ENCODE measurements around the gene ADAMTS1. TPM values are rescaled to one million over a fixed set of nuclear protein-coding genes. Genes with fewer than 3 reads are reported as not detected.

Gene ADAMTS1
- total RNA-seq, 1 experiment from 2014 or later, result 4.1 TPM

DNA sequence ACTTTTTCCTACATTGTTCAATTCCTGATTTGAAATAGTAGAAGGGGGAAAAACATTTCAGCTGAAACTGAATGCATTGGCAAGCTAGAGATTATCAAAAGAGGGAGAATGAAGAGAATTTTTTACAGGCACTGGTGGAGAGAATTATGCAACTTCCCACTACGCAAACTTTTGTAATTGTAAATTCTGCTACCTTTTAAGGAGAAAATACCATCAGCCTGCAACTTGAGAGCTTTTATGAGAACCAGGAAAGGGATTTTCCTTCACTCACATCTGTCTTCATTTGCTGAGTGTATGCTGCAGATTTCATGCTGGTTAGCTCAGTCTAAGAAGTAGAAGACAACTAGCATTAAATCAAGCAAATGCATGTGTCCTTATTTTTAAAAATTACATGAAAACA, 43.7 kb downstream of the ADAMTS1 start:
- no peaks in the 10 kb centered on the region for H3K9me3 Mint-ChIP-seq (ENCODE audit: low read depth, unreplicated experiment)
- no TSS peak for BruUV-seq (replicated peaks)
- DNase-seq, result no peak
- intact Hi-C loops (cut with micrococcal nuclease; ENCODE audit: unreplicated experiment), result no loop called here
- no peaks in the 10 kb centered on the region for H3K27me3 Mint-ChIP-seq (ENCODE audit: unreplicated experiment)
- no peak overlapping the region for H3K4me3 Mint-ChIP-seq (ENCODE audit: low read depth, unreplicated experiment)
- TF ChIP-seq CTCF (IDR thresholded peaks at IDR 0.05; ENCODE audit: unreplicated experiment), result no peak
- H3K27ac Mint-ChIP-seq (ENCODE audit: unreplicated experiment), result no peak overlapping the region
- CTCF ChIA-PET, result no interaction called here
- H3K36me3 Mint-ChIP-seq (ENCODE audit: insufficient read depth, unreplicated experiment), result no peaks in the 10 kb centered on the region
- H3K4me1 Mint-ChIP-seq (ENCODE audit: low read depth, unreplicated experiment), result peaks cover 6% of the 10 kb centered on the region

DNA sequence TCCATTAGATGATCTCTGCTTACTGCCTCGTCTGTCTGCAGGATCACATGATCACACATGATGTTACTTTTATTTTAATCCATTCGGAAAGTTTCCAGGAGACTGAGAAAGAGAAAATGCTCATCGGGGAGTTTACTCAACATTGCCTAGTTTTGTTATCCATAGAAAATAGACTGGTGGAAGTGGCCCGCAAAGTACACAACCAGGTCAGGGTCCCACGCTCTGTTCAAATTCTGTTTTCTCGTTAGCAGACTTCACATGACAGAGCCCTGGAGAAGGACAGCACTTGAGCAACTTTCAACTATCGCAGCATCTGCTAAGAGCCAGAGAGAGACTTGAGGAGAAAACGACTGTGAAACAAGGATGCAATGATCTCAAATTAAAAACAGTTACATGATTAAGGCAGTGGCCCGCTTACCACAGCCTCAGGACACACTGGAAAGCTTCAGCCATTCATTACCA, 44.2 kb downstream of the ADAMTS1 start:
- CTCF ChIA-PET, result no interaction called here
- H3K27ac Mint-ChIP-seq (ENCODE audit: unreplicated experiment), result no peak overlapping the region
- no peak overlapping the region for H3K4me3 Mint-ChIP-seq (ENCODE audit: low read depth, unreplicated experiment)
- no peaks in the 10 kb centered on the region for H3K27me3 Mint-ChIP-seq (ENCODE audit: unreplicated experiment)
- H3K36me3 Mint-ChIP-seq (ENCODE audit: insufficient read depth, unreplicated experiment), result no peaks in the 10 kb centered on the region
- no TSS peak for BruUV-seq (replicated peaks)
- DNase-seq, result no peak
- intact Hi-C loops (cut with micrococcal nuclease; ENCODE audit: unreplicated experiment), result no loop called here
- peaks cover 8% of the 10 kb centered on the region for H3K4me1 Mint-ChIP-seq (ENCODE audit: low read depth, unreplicated experiment)
- TF ChIP-seq CTCF (IDR thresholded peaks at IDR 0.05; ENCODE audit: unreplicated experiment), result no peak
- no peaks in the 10 kb centered on the region for H3K9me3 Mint-ChIP-seq (ENCODE audit: low read depth, unreplicated experiment)

DNA sequence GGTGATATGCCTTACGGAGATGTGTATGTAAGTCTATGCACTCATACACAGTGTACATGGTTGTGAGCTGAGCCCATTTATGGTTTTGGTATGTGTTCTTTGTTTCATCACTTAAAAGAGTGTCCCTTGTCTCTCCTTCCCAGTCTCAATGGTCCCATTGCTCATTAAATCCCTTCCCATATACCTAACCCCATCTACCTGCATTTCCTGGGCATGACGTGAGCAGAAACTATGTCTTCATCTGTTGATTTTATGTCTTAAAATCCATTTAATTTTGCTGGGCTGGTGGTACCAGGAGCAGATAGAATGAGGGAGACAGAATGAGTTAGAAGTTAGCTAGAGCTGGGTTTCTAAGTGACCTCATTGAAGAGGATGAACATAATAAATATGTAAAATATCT, 44.8 kb downstream of the ADAMTS1 start:
- Mint-ChIP-seq H3K4me3 (ENCODE audit: low read depth, unreplicated experiment) (no peak overlapping the region), H3K9me3 (ENCODE audit: low read depth, unreplicated experiment) (no peaks in the 10 kb centered on the region), H3K27ac (ENCODE audit: unreplicated experiment) (no peak overlapping the region), H3K36me3 (ENCODE audit: insufficient read depth, unreplicated experiment) (no peaks in the 10 kb centered on the region), H3K27me3 (ENCODE audit: unreplicated experiment) (no peaks in the 10 kb centered on the region), H3K4me1 (ENCODE audit: low read depth, unreplicated experiment) (peaks cover 14% of the 10 kb centered on the region)
- DNase-seq, result no peak
- intact Hi-C loops (cut with micrococcal nuclease; ENCODE audit: unreplicated experiment), result no loop called here
- TF ChIP-seq CTCF (IDR thresholded peaks at IDR 0.05; ENCODE audit: unreplicated experiment), result no peak
- CTCF ChIA-PET, result no interaction called here
- BruUV-seq (replicated peaks), result no TSS peak

DNA sequence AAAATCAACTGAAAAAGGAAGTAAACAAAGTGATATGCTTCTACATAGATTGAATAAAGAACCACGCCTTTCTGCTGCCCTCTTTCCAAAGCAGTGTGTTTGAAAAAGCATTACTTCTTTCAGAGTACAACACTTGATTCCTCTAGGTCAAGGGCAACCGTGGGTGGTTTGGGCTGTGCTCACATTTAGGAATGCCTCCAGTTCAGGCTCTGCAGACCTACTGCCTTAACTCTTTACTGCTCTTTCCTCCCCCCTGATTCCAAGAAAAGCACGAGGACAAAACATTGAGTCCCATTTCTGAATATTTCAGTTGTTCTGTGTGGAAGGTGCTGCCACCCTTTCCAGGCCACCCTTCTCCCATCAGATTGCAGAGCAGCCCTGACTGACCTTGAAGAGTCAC, 45.2 kb downstream of the ADAMTS1 start:
- CTCF ChIA-PET, result no interaction called here
- H3K4me1 Mint-ChIP-seq (ENCODE audit: low read depth, unreplicated experiment), result peaks cover 14% of the 10 kb centered on the region
- no TSS peak for BruUV-seq (replicated peaks)
- no peaks in the 10 kb centered on the region for H3K9me3 Mint-ChIP-seq (ENCODE audit: low read depth, unreplicated experiment)
- intact Hi-C loops (cut with micrococcal nuclease; ENCODE audit: unreplicated experiment), result no loop called here
- H3K27me3 Mint-ChIP-seq (ENCODE audit: unreplicated experiment), result no peaks in the 10 kb centered on the region
- H3K4me3 Mint-ChIP-seq (ENCODE audit: low read depth, unreplicated experiment), result no peak overlapping the region
- DNase-seq, result no peak
- no peak for TF ChIP-seq CTCF (IDR thresholded peaks at IDR 0.05; ENCODE audit: unreplicated experiment)
- no peaks in the 10 kb centered on the region for H3K36me3 Mint-ChIP-seq (ENCODE audit: insufficient read depth, unreplicated experiment)
- H3K27ac Mint-ChIP-seq (ENCODE audit: unreplicated experiment), result no peak overlapping the region

All from Calu3 (cell line).